HEK293 (cell line): ENCODE measurements around the gene CDPF1.
A peak's percentile ranks its signal among the peaks of the same experiment; 100 is the strongest.

Experiments
- CTCF ChIA-PET: fragments of 350-600 bp; formaldehyde crosslinking; extraction: SDS; loops from one replicate; lab custom pipeline; 2021; ENCODE audit warnings: antibody characterized with exemption; lab: Yijun Ruan, JAX
- POLR2A ChIA-PET: fragments of 300-600 bp; formaldehyde crosslinking; extraction: SDS; loops from one replicate; lab custom pipeline; 2020; ENCODE audit warnings: antibody characterized with exemption, inconsistent platforms; lab: Yijun Ruan, JAX
- H3K27ac ChIP-seq: fragments of 200-500 bp; sonication (Bioruptor generic); 2 replicates; pipeline ENCODE4 v1.5.1; 2014; ENCODE audit warnings: low read depth, low read length, control low read depth, inconsistent platforms; ENCODE audit errors: extremely low read depth
- H3K36me3 ChIP-seq, 2 experiments: fragments of 200-500 bp in 1 of 2; sonication (Bioruptor generic) in 1 of 2; 1 replicate in 1 of 2; 2 replicates in 1 of 2; pipeline ENCODE4 v1.5.1; 2014 to 2017; ENCODE audit warnings: inconsistent platforms in 2 of 2, low read length in 2 of 2; ENCODE audit not compliant: control insufficient read depth in 2 of 2, insufficient read depth in 1 of 2
- H3K4me1 ChIP-seq: fragments of 200-500 bp; sonication (Bioruptor generic); 2 replicates; pipeline ENCODE4 v1.5.1; 2014; ENCODE audit warnings: mild to moderate bottlenecking, low read length, inconsistent platforms; ENCODE audit not compliant: control insufficient read depth, insufficient read depth
- H3K4me3 ChIP-seq: 2 replicates; pipeline ENCODE4 v1.5.1; 2011; ENCODE audit warnings: low read depth, mild to moderate bottlenecking, control low read depth, low read length, moderate library complexity
- H3K9me3 ChIP-seq: fragments of 200-500 bp; sonication (Bioruptor generic); 2 replicates; pipeline ENCODE4 v1.5.1; 2014; ENCODE audit warnings: low read depth, low read length, inconsistent platforms; ENCODE audit not compliant: control insufficient read depth, insufficient read depth
- HOXC10 ChIP-seq: sonication (generic); formaldehyde crosslinking; IDR thresholded peaks from 2 replicates; pipeline ENCODE4 v1.8.1; 2023; ENCODE audit warnings: mild to moderate bottlenecking, missing genetic modification reagents
- KLF10 ChIP-seq: fragments of 450-650 bp; IDR thresholded peaks from 2 replicates; pipeline ENCODE4 v1.5.1; 2018; ENCODE audit warnings: missing biosample characterization, mild to moderate bottlenecking, missing genetic modification characterization
- PATZ1 ChIP-seq: fragments of 450-650 bp; formaldehyde crosslinking; IDR thresholded peaks from 2 replicates; pipeline ENCODE4 v1.5.1; 2016; ENCODE audit warnings: missing biosample characterization, missing genetic modification characterization
- SETDB1 ChIP-seq: IDR thresholded peaks from one replicate; pipeline ENCODE4 v1.6.1; 2017; ENCODE audit warnings: mild to moderate bottlenecking, low read length, moderate library complexity, mixed read lengths; ENCODE audit not compliant: insufficient read length
- ZFHX2 ChIP-seq: fragments of 450-650 bp; formaldehyde crosslinking; conservative IDR thresholded peaks from 2 replicates; pipeline ENCODE4 v1.5.1; 2016; ENCODE audit warnings: missing biosample characterization, missing genetic modification characterization
- ZNF133 ChIP-seq: fragments of 450-650 bp; formaldehyde crosslinking; IDR thresholded peaks from 2 replicates; pipeline ENCODE4 v1.5.1; 2016; ENCODE audit warnings: missing biosample characterization, missing genetic modification characterization
- ZNF214 ChIP-seq: fragments of 450-650 bp; formaldehyde crosslinking; IDR thresholded peaks from 2 replicates; pipeline ENCODE4 v1.5.1; 2017; ENCODE audit warnings: missing biosample characterization, mild to moderate bottlenecking, missing genetic modification characterization, borderline replicate concordance
- ZNF335 ChIP-seq: fragments of 450-650 bp; formaldehyde crosslinking; conservative IDR thresholded peaks from 2 replicates; pipeline ENCODE4 v1.5.1; 2016; ENCODE audit warnings: missing biosample characterization, missing genetic modification characterization
- ZNF416 ChIP-seq: fragments of 450-650 bp; formaldehyde crosslinking; IDR thresholded peaks from 2 replicates; pipeline ENCODE4 v1.5.1; 2016; ENCODE audit warnings: missing biosample characterization, missing genetic modification characterization
- ZNF514 ChIP-seq: fragments of 450-650 bp; formaldehyde crosslinking; IDR thresholded peaks from 2 replicates; pipeline ENCODE4 v1.5.1; 2016; ENCODE audit warnings: missing biosample characterization, missing genetic modification characterization
- ZNF658 ChIP-seq: fragments of 450-650 bp; formaldehyde crosslinking; IDR thresholded peaks from 2 replicates; pipeline ENCODE4; 2016; ENCODE audit warnings: missing biosample characterization, missing genetic modification characterization
- ZNF747 ChIP-seq: fragments of 450-650 bp; formaldehyde crosslinking; IDR thresholded peaks from 2 replicates; pipeline ENCODE4 v1.5.1; 2016; ENCODE audit warnings: missing biosample characterization, missing genetic modification characterization
- ZNF792 ChIP-seq: fragments of 450-650 bp; formaldehyde crosslinking; IDR thresholded peaks from 2 replicates; pipeline ENCODE4 v1.5.1; 2016; ENCODE audit warnings: missing biosample characterization, missing genetic modification characterization

The CDPF1 gene

GRCh38 chr22:46212195-46212594 is 37.9 kb downstream of the CDPF1 start:
- Histone ChIP-seq H3K4me3 (no peak overlapping the region), H3K36me3 (peaks cover 0 to 27% of the 10 kb centered on the region in 2 experiments; a peak in 2 of 3 replicates), H3K9me3 (no peaks in the 10 kb centered on the region; the same call in 1 of the 2 replicates), H3K4me1 (no peaks in the 10 kb centered on the region), H3K27ac (no peak overlapping the region)
- CTCF ChIA-PET, result interaction anchor here (1.6 kb wide), 1 partner anchor 206 kb away, joined by 5 read pairs; no protein-coding TSS in a partner anchor
- TF ChIP-seq ZNF658 (tag by site-specific recombination), result no peak
- TF ChIP-seq ZNF416 (tag by site-specific recombination), result no peak
- POLR2A ChIA-PET, result no interaction called here

- peak; percentile 86 for TF ChIP-seq SETDB1
- TF ChIP-seq ZFHX2, result no peak
- peak; percentile 98 for TF ChIP-seq ZNF133 (tag by site-specific recombination)
- POLR2A ChIA-PET, result interaction anchor here (0.5 kb wide), 1 partner anchor 44 kb away, joined by 3 read pairs; no protein-coding TSS in a partner anchor
- H3K27ac ChIP-seq, result no peak overlapping the region
- no peaks in the 10 kb centered on the region for H3K4me1 ChIP-seq
- H3K4me3 ChIP-seq, result no peak overlapping the region
- H3K36me3 ChIP-seq, result peaks cover 0 to 16% of the 10 kb centered on the region in 2 experiments; a peak in 2 of 3 replicates
- CTCF ChIA-PET, result no interaction called here
- H3K9me3 ChIP-seq, result no peaks in the 10 kb centered on the region; the same call in 1 of the 2 replicates
Measured at GRCh38 chr22:46209262-46209661, 40.8 kb downstream of the CDPF1 start.

- H3K36me3 ChIP-seq, result peaks cover 8 to 24% of the 10 kb centered on the region in 2 experiments; a peak in 2 of 3 replicates
- no peak overlapping the region for H3K4me3 ChIP-seq
- POLR2A ChIA-PET, result no interaction called here
- H3K9me3 ChIP-seq, result no peaks in the 10 kb centered on the region; the same call in 1 of the 2 replicates
- no peaks in the 10 kb centered on the region for H3K4me1 ChIP-seq
- CTCF ChIA-PET, result no interaction called here
- TF ChIP-seq ZNF792 (tag by site-specific recombination), result no peak
- H3K27ac ChIP-seq, result no peak overlapping the region
Measured at GRCh38 chr22:46203601-46203980, 46.5 kb downstream of the CDPF1 start.

- ChIA-PET CTCF (no interaction called here), POLR2A (no interaction called here)
- Histone ChIP-seq H3K9me3 (no peaks in the 10 kb centered on the region; the same call in 1 of the 2 replicates), H3K4me3 (no peak overlapping the region), H3K27ac (no peak overlapping the region), H3K4me1 (no peaks in the 10 kb centered on the region), H3K36me3 (peaks cover 8 to 24% of the 10 kb centered on the region in 2 experiments; a peak in 2 of 3 replicates)
- TF ChIP-seq KLF10 (tag by site-specific recombination), result no peak
- no peak for TF ChIP-seq ZNF214 (tag by site-specific recombination)
- TF ChIP-seq ZNF514 (tag by site-specific recombination), result no peak
- TF ChIP-seq ZNF747, result no peak
- no peak for TF ChIP-seq ZNF335
- TF ChIP-seq HOXC10 (CRISPR knock-in tag), result no peak
- TF ChIP-seq PATZ1, result no peak
Measured at GRCh38 chr22:46202897-46203600, 47.0 kb downstream of the CDPF1 start.
